Activated B cell treated with CpG ODN at 0.5 μM for 24 hours (primary cell): ENCODE measurements around the gene TBPL2. TPM values are rescaled to one million over a fixed set of nuclear protein-coding genes. Genes with fewer than 3 reads are reported as not detected.

Source experiments
- ATAC-seq: fragments of 200-7000 bp; cut with Tn5 transposase; one replicate; pipeline ENCODE4 v1.10.0; 2021; ENCODE audit warnings: low read depth, mild to moderate bottlenecking, moderate library complexity
- CTCF ChIA-PET: fragments of 350-600 bp; sonication (Branson Sonifier 250); formaldehyde crosslinking; loops from one replicate; lab custom pipeline; 2021; ENCODE audit warnings: antibody characterized with exemption; lab: Charles Lee
- POLR2A ChIA-PET: fragments of 350-600 bp; sonication (Branson Sonifier 250); formaldehyde crosslinking; loops from one replicate; lab custom pipeline; 2021; ENCODE audit warnings: antibody characterized with exemption; lab: Charles Lee
- DNase-seq: peaks from one replicate; pipeline ENCODE4 v3.0.0; 2022
- H3K27ac Mint-ChIP-seq: one replicate; pipeline ENCODE4 v1.8.0; 2020; ENCODE audit warnings: mixed read lengths
- H3K27me3 Mint-ChIP-seq: one replicate; pipeline ENCODE4 v1.8.0; 2021; ENCODE audit warnings: mixed read lengths
- H3K36me3 Mint-ChIP-seq: one replicate; pipeline ENCODE4 v1.8.0; 2021; ENCODE audit warnings: low read depth, mixed read lengths
- H3K4me1 Mint-ChIP-seq: one replicate; pipeline ENCODE4 v1.8.0; 2021; ENCODE audit warnings: mixed read lengths
- H3K4me3 Mint-ChIP-seq: one replicate; pipeline ENCODE4 v1.8.0; 2020; ENCODE audit warnings: mild to moderate bottlenecking, mixed read lengths
- H3K9me3 Mint-ChIP-seq: one replicate; pipeline ENCODE4 v1.8.0; 2020; ENCODE audit warnings: mixed read lengths
- CTCF ChIP-seq: fragments of 200-600 bp; IDR thresholded peaks from one replicate; pipeline ENCODE4 v1.8.0; 2022; ENCODE audit warnings: antibody characterized with exemption, mild to moderate bottlenecking
- intact Hi-C: fragments of 100-400 bp; cut with micrococcal nuclease; formaldehyde crosslinking; loops from one replicate; pipeline ENCODE4 v1.15.1; 2024
- total RNA-seq: library from RNA; stranded (reverse); gene quantifications from 2 replicates; pipeline ENCODE4 v1.2.3, GENCODE V29; 2022

The TBPL2 gene
- total RNA-seq, 1 donor from 2014 or later: not detected

GRCh38 chr14:55454264-55455002, 14.0 kb upstream of the TBPL2 start:
- Mint-ChIP-seq H3K36me3 (no peaks in the 10 kb centered on the region), H3K27ac (no peak overlapping the region), H3K4me3 (no peak overlapping the region), H3K27me3 (peaks cover 10% of the 10 kb centered on the region), H3K4me1 (no peaks in the 10 kb centered on the region), H3K9me3 (no peaks in the 10 kb centered on the region)
- DNase-seq: no peak
- ChIA-PET CTCF (interaction anchor here (0.6 to 0.7 kb wide), 2 partner anchors 8 kb away, joined by 3 to 4 read pairs; no protein-coding TSS in a partner anchor), POLR2A (no interaction called here)
- intact Hi-C loops: no loop called here
- TF ChIP-seq CTCF: no peak
- ATAC-seq: no peak

- intact Hi-C loops: no loop called here
- Mint-ChIP-seq H3K4me3 (no peak overlapping the region), H3K27ac (no peak overlapping the region), H3K4me1 (no peaks in the 10 kb centered on the region), H3K9me3 (no peaks in the 10 kb centered on the region), H3K27me3 (peaks cover 10% of the 10 kb centered on the region), H3K36me3 (no peaks in the 10 kb centered on the region)
- no peak for TF ChIP-seq CTCF
- POLR2A ChIA-PET: no interaction called here
- CTCF ChIA-PET: no interaction called here
- ATAC-seq (no peak), DNase-seq (no peak)
Measured at GRCh38 chr14:55451950-55452349, 11.5 kb upstream of the TBPL2 start.

GRCh38 chr14:55451398-55451797, 11.0 kb upstream of the TBPL2 start:
- DNase-seq (no peak), ATAC-seq (no peak)
- no peaks in the 10 kb centered on the region for H3K9me3 Mint-ChIP-seq
- no peaks in the 10 kb centered on the region for H3K36me3 Mint-ChIP-seq
- CTCF ChIA-PET: no interaction called here
- no peaks in the 10 kb centered on the region for H3K4me1 Mint-ChIP-seq
- H3K4me3 Mint-ChIP-seq: no peak overlapping the region
- TF ChIP-seq CTCF: no peak
- H3K27me3 Mint-ChIP-seq: peaks cover 10% of the 10 kb centered on the region
- POLR2A ChIA-PET: no interaction called here
- intact Hi-C loops: no loop called here
- H3K27ac Mint-ChIP-seq: no peak overlapping the region

- ATAC-seq: no peak
- Mint-ChIP-seq H3K27me3 (peaks cover 10% of the 10 kb centered on the region), H3K4me3 (no peak overlapping the region), H3K9me3 (no peaks in the 10 kb centered on the region), H3K27ac (no peak overlapping the region), H3K4me1 (no peaks in the 10 kb centered on the region), H3K36me3 (no peaks in the 10 kb centered on the region)
- no peak for DNase-seq
- ChIA-PET POLR2A (no interaction called here), CTCF (no interaction called here)
- intact Hi-C loops: no loop called here
- TF ChIP-seq CTCF: no peak
Measured at GRCh38 chr14:55450987-55451386, 10.6 kb upstream of the TBPL2 start.

- Mint-ChIP-seq H3K27me3 (peaks cover 10% of the 10 kb centered on the region), H3K9me3 (no peaks in the 10 kb centered on the region), H3K4me1 (no peaks in the 10 kb centered on the region), H3K27ac (no peak overlapping the region), H3K36me3 (no peaks in the 10 kb centered on the region), H3K4me3 (no peak overlapping the region)
- no peak for TF ChIP-seq CTCF
- intact Hi-C loops: no loop called here
- ChIA-PET POLR2A (no interaction called here), CTCF (no interaction called here)
- DNase-seq (no peak), ATAC-seq (no peak)
Measured at GRCh38 chr14:55450539-55450938, 10.1 kb upstream of the TBPL2 start.
